ENCODE measurements around the gene AKAP6.

AKAP6 gene

GRCh38 chr14:32601906-32602305 lies 272.8 kb downstream of the AKAP6 start:
- in situ Hi-C loops (cut with HindIII; ENCODE audit: low sequenced_read_pairs): no loop called here

GRCh38 chr14:32602699-32603098 lies 273.6 kb downstream of the AKAP6 start:
- in situ Hi-C loops (cut with HindIII; ENCODE audit: low sequenced_read_pairs): no loop called here

- in situ Hi-C loops (cut with HindIII; ENCODE audit: low sequenced_read_pairs): no loop called here
These were observed 275.0 kb downstream of the AKAP6 start for GRCh38 chr14:32603992-32604565.

- in situ Hi-C loops (cut with HindIII; ENCODE audit: low sequenced_read_pairs): no loop called here
These were observed 277.2 kb downstream of the AKAP6 start for GRCh38 chr14:32606301-32606700.

GRCh38 chr14:32607399-32607798 lies 278.3 kb downstream of the AKAP6 start:
- in situ Hi-C loops (cut with HindIII; ENCODE audit: low sequenced_read_pairs): no loop called here

- in situ Hi-C loops (cut with HindIII; ENCODE audit: low sequenced_read_pairs): no loop called here
These were observed 279.8 kb downstream of the AKAP6 start for GRCh38 chr14:32608857-32609256.

- in situ Hi-C loops (cut with HindIII; ENCODE audit: low sequenced_read_pairs): no loop called here
These were observed 280.3 kb downstream of the AKAP6 start for GRCh38 chr14:32609388-32609787.

GRCh38 chr14:32611752-32612151 lies 282.7 kb downstream of the AKAP6 start:
- in situ Hi-C loops (cut with HindIII; ENCODE audit: low sequenced_read_pairs): no loop called here

- in situ Hi-C loops (cut with HindIII; ENCODE audit: low sequenced_read_pairs): no loop called here
These were observed 289.9 kb downstream of the AKAP6 start for GRCh38 chr14:32618991-32619390.

- in situ Hi-C loops (cut with HindIII; ENCODE audit: low sequenced_read_pairs): no loop called here
These were observed 291.2 kb downstream of the AKAP6 start for GRCh38 chr14:32620303-32620702.

GRCh38 chr14:32620724-32621123 lies 291.6 kb downstream of the AKAP6 start:
- in situ Hi-C loops (cut with HindIII; ENCODE audit: low sequenced_read_pairs): no loop called here

GRCh38 chr14:32621585-32621984 lies 292.5 kb downstream of the AKAP6 start:
- in situ Hi-C loops (cut with HindIII; ENCODE audit: low sequenced_read_pairs): no loop called here

- in situ Hi-C loops (cut with HindIII; ENCODE audit: low sequenced_read_pairs): no loop called here
These were observed 293.6 kb downstream of the AKAP6 start for GRCh38 chr14:32622742-32623141.

GRCh38 chr14:32623300-32624093 lies 294.4 kb downstream of the AKAP6 start:
- in situ Hi-C loops (cut with HindIII; ENCODE audit: low sequenced_read_pairs): no loop called here

GRCh38 chr14:32625211-32625610 lies 296.1 kb downstream of the AKAP6 start:
- in situ Hi-C loops (cut with HindIII; ENCODE audit: low sequenced_read_pairs): no loop called here

- in situ Hi-C loops (cut with HindIII; ENCODE audit: low sequenced_read_pairs): no loop called here
These were observed 298.6 kb downstream of the AKAP6 start for GRCh38 chr14:32627545-32628298.

GRCh38 chr14:32629236-32629635 lies 300.1 kb downstream of the AKAP6 start:
- in situ Hi-C loops (cut with HindIII; ENCODE audit: low sequenced_read_pairs): no loop called here

- in situ Hi-C loops (cut with HindIII; ENCODE audit: low sequenced_read_pairs): no loop called here
These were observed 301.6 kb downstream of the AKAP6 start for GRCh38 chr14:32630701-32631100.

- in situ Hi-C loops (cut with HindIII; ENCODE audit: low sequenced_read_pairs): no loop called here
These were observed 304.2 kb downstream of the AKAP6 start for GRCh38 chr14:32633224-32633859.

- in situ Hi-C loops (cut with HindIII; ENCODE audit: low sequenced_read_pairs): no loop called here
These were observed 304.8 kb downstream of the AKAP6 start for GRCh38 chr14:32633930-32634329.

- in situ Hi-C loops (cut with HindIII; ENCODE audit: low sequenced_read_pairs): no loop called here
These were observed 306.1 kb downstream of the AKAP6 start for GRCh38 chr14:32635061-32635719.

All from DLD1 (cell line).